AG09319 (cell line): ENCODE results near the gene C10orf88.

Source experiments
- DNase-seq: peaks from one replicate; pipeline ENCODE4 v3.0.0-alpha.2; 2010; ENCODE audit warnings: low read depth; ENCODE audit errors: extremely low read depth
- CTCF ChIP-seq: IDR thresholded peaks from 2 replicates; pipeline ENCODE4 v1.5.1; 2011; ENCODE audit warnings: low read depth, mild to moderate bottlenecking, inconsistent platforms, low read length, moderate library complexity

C10orf88 gene

GRCh38 chr10:122953902-122954730 is at the start of gene C10orf88:
TSS of gene C10orf88 (minus strand) at chr10:122954227. CDS start at chr10:122954178, 49 bp downstream.
- no peak; the same call in 1 of the 2 replicates for TF ChIP-seq CTCF
- DNase-seq = peak; percentile 99

GRCh38 chr10:123001370-123001769 is 47.3 kb upstream of the C10orf88 start:
- no peak for DNase-seq
- no peak for TF ChIP-seq CTCF

- no peak for TF ChIP-seq CTCF
- no peak for DNase-seq
These were observed 46.1 kb upstream of the C10orf88 start for GRCh38 chr10:123000155-123000554.

- no peak for DNase-seq
- TF ChIP-seq CTCF = no peak
These were observed 45.3 kb upstream of the C10orf88 start for GRCh38 chr10:122999347-122999746.

GRCh38 chr10:122998934-122999333 is 44.9 kb upstream of the C10orf88 start:
- TF ChIP-seq CTCF = no peak
- no peak for DNase-seq

- DNase-seq = no peak
- no peak for TF ChIP-seq CTCF
These were observed 44.4 kb upstream of the C10orf88 start for GRCh38 chr10:122998360-122998917.

- DNase-seq = no peak
- TF ChIP-seq CTCF = no peak
These were observed 43.8 kb upstream of the C10orf88 start for GRCh38 chr10:122997864-122998263.
